ACC112 (cell line): ENCODE data around the gene ARHGAP23.
"Not testable (repeated sequence)": the region's sequence is repeated elsewhere in the genome, so short reads cannot be mapped to it uniquely, and the experiment has no call there.

Experiments used
- H2AFZ ChIP-seq: fragments of 200-600 bp; sonication (generic); one replicate; pipeline ENCODE4 v1.6.0; 2017; ENCODE audit warnings: antibody characterized with exemption, low read length; ENCODE audit not compliant: unreplicated experiment
- H3K27ac ChIP-seq: fragments of 200-600 bp; sonication (generic); 2 replicates; pipeline ENCODE4 v1.5.1; 2014; ENCODE audit warnings: low read depth, mild to moderate bottlenecking, antibody characterized with exemption, low read length, moderate library complexity
- H3K27me3 ChIP-seq: fragments of 200-600 bp; sonication (generic); 2 replicates; pipeline ENCODE4 v1.6.1; 2014; ENCODE audit warnings: mild to moderate bottlenecking, antibody characterized with exemption, low read length, moderate library complexity, mixed read lengths; ENCODE audit not compliant: insufficient read depth
- H3K36me3 ChIP-seq: fragments of 200-600 bp; sonication (generic); 2 replicates; pipeline ENCODE4 v1.6.1; 2016; ENCODE audit warnings: mild to moderate bottlenecking, antibody characterized with exemption, low read length, moderate library complexity, mixed read lengths; ENCODE audit not compliant: insufficient read depth
- H3K4me1 ChIP-seq: fragments of 200-600 bp; sonication (generic); one replicate; pipeline ENCODE4 v1.6.1; 2016; ENCODE audit warnings: low read length, mixed read lengths; ENCODE audit not compliant: insufficient read depth, unreplicated experiment, control insufficient read depth
- H3K4me3 ChIP-seq: fragments of 200-600 bp; sonication (generic); 2 replicates; pipeline ENCODE4 v1.5.1; 2014; ENCODE audit warnings: mild to moderate bottlenecking, low read depth, low read length
- H3K79me2 ChIP-seq: fragments of 200-600 bp; sonication (generic); one replicate; pipeline ENCODE4 v1.6.0; 2016; ENCODE audit warnings: low read length; ENCODE audit not compliant: control insufficient read depth, unreplicated experiment, insufficient read depth

Gene ARHGAP23

DNA sequence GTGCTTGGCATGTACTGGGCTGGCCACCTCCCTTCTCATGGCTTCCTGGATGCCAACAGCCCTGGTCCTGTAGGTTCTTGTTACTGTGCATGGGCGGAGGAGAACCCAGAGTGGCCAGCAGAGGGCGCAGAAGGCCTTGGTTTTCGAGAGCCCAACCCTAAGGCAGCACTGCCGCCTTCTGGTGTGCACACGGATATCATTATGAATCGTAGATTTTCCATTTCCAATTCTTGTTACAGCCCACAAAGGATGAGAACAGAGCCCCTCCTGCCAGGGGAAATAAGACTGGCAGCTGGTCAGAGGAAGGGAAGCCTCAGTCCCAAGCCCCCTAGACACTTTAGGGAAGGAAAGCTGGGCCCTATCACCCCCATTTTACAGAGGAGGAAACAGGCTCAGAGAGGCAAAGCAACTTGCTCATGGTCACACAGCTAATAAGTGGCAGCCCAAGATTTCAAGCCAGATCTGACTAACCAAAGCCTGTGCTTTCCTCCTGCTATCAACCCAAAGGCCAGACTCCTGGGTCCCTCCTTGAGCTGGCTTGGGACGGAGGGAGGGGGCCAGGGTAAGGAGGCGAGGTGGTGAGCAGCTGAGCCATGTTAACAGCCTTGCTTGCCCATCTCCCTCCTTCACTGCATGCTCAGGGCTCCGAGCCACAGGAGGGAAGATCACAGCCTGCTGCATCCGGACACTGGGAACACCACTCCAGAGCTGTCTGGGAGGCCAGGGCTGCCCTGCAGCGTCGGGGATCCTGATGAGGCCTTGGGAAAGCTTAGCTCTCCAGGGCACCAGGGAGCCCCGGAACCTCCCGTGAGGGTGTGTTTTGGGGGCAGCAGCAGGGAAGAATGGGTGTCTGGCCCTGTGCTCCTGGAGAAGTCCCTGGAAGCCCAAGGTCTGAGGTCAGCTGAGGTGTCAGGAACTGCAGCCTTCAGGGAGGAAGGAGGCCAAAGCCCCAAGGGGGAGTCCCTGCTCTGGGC is 64.1 kb downstream of the ARHGAP23 start:
- not testable (repeated sequence) for H2AFZ ChIP-seq, H3K36me3 ChIP-seq, H3K4me3 ChIP-seq, H3K79me2 ChIP-seq, H3K4me1 ChIP-seq, H3K27me3 ChIP-seq, H3K27ac ChIP-seq

DNA sequence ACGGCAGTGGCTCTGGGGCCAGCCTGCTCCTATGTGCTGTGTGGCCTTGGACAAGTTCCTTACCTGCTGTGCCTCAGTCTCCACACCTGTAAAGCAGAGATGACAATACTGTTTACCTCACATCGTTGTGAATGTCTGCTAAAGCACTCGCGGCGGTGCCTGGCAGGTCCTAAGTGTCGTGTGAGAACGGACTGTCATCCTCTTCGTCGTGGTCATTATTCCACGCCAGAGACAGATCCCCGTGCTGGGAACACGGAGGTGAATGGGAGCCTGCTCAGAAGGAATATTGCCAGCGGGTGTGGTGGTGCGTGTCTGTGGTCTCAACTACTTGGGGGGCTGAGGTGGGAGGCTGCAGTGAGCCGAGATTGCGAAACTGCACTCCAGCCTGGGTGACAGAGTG is 65.9 kb downstream of the ARHGAP23 start:
- H3K27me3 ChIP-seq, H3K79me2 ChIP-seq, H3K4me1 ChIP-seq, H3K4me3 ChIP-seq, H2AFZ ChIP-seq, H3K27ac ChIP-seq, H3K36me3 ChIP-seq: not testable (repeated sequence)

DNA sequence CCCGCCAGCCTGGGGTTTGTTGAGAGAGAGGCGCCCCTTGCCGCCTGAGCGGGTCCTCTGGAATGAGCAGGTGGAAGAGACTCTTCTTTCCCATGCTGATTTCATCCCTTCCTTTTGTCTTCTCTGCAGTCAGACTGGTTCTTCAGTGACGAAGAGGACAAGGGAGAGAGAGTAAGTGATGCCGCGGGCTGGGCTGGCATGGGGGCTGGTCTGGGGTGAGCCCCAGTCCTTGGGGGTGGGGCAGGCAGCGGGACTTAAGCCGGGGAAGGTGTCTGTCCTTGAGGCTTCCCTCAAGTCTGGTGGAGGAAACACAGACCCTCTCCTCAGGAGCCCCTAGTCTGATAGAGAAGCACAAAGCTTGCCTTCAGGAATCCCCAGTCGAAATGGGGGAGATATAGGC is 69.4 kb downstream of the ARHGAP23 start:
- not testable (repeated sequence) for H2AFZ ChIP-seq, H3K27ac ChIP-seq, H3K4me3 ChIP-seq, H3K79me2 ChIP-seq, H3K4me1 ChIP-seq, H3K27me3 ChIP-seq
- H3K36me3 ChIP-seq, result peaks cover 13% of the 10 kb centered on the region; the same call in 1 of the 2 replicates

DNA sequence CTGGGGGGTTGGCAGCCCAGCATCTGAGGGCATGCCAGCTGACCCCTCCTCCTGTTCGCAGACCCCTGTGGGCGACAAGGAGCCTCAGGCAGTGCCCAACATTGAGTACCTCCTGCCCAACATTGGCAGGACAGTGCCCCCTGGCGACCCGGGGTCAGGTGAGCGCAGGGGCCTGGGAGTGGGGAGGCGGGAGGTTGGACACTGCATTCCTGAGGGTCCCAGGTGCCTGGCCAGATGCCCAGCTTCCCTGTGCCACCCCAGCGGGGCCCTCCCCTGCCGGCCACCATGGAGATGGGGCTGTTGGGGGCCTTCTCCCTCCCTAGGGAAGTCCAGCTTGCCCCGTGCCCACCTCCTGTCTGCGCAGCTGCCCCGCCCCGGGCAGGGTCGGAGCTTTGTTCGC is 70.1 kb downstream of the ARHGAP23 start:
- Histone ChIP-seq H3K27me3 (no peaks in the 10 kb centered on the region), H2AFZ (no peak overlapping the region), H3K4me3 (no peak overlapping the region), H3K36me3 (peaks cover 10% of the 10 kb centered on the region; the same call in 1 of the 2 replicates), H3K27ac (no peak overlapping the region), H3K4me1 (no peaks in the 10 kb centered on the region), H3K79me2 (no peaks in the 10 kb centered on the region)

DNA sequence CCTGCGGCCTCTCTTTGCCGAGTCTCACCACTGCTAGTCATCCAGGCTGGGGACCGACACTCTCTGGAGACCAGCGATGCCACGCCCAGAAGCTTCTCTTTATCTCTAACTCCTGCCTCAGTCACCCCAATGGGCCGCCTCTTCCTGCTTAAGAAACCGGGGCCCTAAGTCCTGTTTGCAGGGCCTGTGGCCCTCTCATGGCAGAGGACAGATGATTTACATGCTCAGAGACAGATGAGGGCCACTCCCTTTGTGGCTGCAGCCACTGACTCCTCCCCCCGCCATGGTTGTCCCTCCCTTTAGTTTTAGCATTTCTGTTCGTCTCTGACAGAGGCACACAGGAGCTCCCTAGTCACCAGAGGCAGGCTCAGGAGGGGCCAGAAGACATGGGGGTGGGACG is 71.0 kb downstream of the ARHGAP23 start:
- H3K27ac ChIP-seq, H3K79me2 ChIP-seq, H3K27me3 ChIP-seq, H3K36me3 ChIP-seq, H3K4me3 ChIP-seq, H2AFZ ChIP-seq, H3K4me1 ChIP-seq: not testable (repeated sequence)

DNA sequence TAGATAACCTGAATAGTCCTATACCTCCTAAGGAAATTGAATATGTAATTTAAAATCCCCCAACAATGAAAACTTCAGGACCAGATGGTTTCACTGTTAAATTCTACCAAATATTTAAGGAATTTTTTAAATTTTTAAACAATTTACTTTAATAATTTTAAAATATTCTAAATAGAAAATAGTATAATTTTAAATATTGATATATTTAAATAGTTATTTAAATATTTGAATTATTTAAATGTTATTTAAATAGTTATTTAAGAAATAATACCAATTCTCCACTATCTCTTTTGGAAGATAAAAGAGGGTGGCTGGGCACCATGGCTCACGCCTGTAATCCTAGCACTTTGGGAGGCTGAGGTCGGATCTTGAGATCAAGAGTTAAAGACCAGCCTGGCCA is 73.5 kb downstream of the ARHGAP23 start:
- H3K4me3 ChIP-seq, H3K4me1 ChIP-seq, H3K36me3 ChIP-seq, H2AFZ ChIP-seq, H3K27ac ChIP-seq, H3K27me3 ChIP-seq, H3K79me2 ChIP-seq: not testable (repeated sequence)

DNA sequence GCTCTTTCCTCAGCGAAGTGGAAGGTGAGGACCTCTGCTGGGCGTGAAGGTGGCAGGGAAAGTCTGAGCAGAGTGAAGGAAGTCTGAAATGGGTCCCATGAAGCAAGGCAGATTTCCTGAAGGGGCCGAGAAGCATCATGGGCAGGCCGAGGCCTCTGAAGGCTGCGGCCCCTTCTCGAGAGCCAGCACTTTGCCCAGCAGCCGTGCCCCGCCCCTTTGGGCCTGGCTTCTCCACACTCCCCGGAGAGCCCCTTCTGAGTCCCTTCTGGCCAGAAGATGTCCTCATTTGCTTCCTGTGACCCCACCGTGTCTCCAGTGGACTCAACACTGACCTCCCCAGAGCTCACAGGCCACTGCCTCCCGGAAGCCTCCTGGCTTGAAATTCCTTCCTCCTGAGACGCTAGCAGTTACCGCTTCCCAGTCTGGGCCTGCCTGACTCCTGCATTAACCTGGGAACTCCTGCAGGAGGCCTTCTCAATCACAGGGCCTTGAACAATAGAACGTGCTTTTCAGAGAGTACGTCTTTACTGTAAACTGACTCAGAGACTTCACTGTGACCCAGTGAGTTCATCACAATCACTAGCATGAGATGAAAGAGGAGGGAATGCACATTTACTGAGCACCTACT is 75.1 kb downstream of the ARHGAP23 start:
- not testable (repeated sequence) for H3K27me3 ChIP-seq, H3K4me1 ChIP-seq, H3K79me2 ChIP-seq, H3K4me3 ChIP-seq, H3K27ac ChIP-seq, H2AFZ ChIP-seq
- H3K36me3 ChIP-seq, result peaks cover 10% of the 10 kb centered on the region; the same call in 1 of the 2 replicates

GRCh38 chr17:38504216-38504615 is 76.0 kb downstream of the ARHGAP23 start:
- H3K79me2 ChIP-seq, result no peaks in the 10 kb centered on the region
- H3K36me3 ChIP-seq, result peaks cover 10% of the 10 kb centered on the region; the same call in 1 of the 2 replicates
- no peak overlapping the region for H3K27ac ChIP-seq
- no peaks in the 10 kb centered on the region for H3K27me3 ChIP-seq
- no peak overlapping the region for H3K4me3 ChIP-seq
- H3K4me1 ChIP-seq, result no peaks in the 10 kb centered on the region
- no peak overlapping the region for H2AFZ ChIP-seq

GRCh38 chr17:38507436-38507835 is 79.2 kb downstream of the ARHGAP23 start:
- H3K36me3 ChIP-seq, result peaks cover 4% of the 10 kb centered on the region; the same call in 1 of the 2 replicates
- no peak overlapping the region for H2AFZ ChIP-seq
- no peaks in the 10 kb centered on the region for H3K79me2 ChIP-seq
- no peak overlapping the region for H3K4me3 ChIP-seq
- no peak overlapping the region for H3K27ac ChIP-seq
- peaks cover 19% of the 10 kb centered on the region for H3K4me1 ChIP-seq
- H3K27me3 ChIP-seq, result no peaks in the 10 kb centered on the region

DNA sequence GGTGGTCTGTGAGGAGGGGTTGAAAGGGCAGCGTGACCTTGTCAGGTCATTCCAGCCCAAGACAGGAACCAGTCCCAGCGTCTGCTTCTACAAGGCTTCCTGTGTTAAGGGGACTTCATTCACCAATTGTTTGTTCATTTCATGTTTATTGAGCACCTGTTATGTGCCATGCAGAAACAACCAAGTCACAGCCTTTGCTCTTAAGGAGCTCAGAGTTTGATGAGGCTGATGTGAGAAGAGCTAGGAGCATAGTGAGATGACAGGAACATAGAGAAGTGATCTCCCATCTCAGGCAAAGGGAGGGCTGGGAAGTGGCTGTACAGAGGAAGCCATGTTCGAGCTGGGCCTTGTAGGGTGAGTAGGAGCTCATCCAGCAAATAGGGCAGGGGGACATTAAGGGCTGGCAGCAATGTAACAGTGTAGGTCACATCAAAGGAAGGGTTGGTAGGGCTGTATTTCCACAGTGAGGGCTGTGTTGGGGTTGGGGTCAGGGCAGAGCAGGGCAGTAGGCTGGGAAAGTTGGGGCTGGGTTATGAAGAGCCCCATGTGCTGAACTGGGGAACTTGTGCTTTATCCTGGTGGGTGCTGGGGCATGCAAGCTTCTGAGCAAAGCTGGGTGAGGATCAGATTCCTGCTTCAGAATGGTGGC is 79.8 kb downstream of the ARHGAP23 start:
- Histone ChIP-seq H3K36me3 (peaks cover 4% of the 10 kb centered on the region; the same call in 1 of the 2 replicates), H3K4me1 (peaks cover 19% of the 10 kb centered on the region), H3K79me2 (no peaks in the 10 kb centered on the region), H2AFZ (no peak overlapping the region), H3K27me3 (no peaks in the 10 kb centered on the region), H3K27ac (no peak overlapping the region), H3K4me3 (no peak overlapping the region)
